ENCODE results near the gene NUAK2. TPM values are rescaled to one million over a fixed set of nuclear protein-coding genes. Genes with fewer than 3 reads are reported as not detected.
"Not testable (repeated sequence)": the region's sequence is repeated elsewhere in the genome, so short reads cannot be mapped to it uniquely, and the experiment has no call there.

The NUAK2 gene
- total RNA-seq, 2 donors from 2014 or later, result 0.78 to 1.5 TPM

DNA sequence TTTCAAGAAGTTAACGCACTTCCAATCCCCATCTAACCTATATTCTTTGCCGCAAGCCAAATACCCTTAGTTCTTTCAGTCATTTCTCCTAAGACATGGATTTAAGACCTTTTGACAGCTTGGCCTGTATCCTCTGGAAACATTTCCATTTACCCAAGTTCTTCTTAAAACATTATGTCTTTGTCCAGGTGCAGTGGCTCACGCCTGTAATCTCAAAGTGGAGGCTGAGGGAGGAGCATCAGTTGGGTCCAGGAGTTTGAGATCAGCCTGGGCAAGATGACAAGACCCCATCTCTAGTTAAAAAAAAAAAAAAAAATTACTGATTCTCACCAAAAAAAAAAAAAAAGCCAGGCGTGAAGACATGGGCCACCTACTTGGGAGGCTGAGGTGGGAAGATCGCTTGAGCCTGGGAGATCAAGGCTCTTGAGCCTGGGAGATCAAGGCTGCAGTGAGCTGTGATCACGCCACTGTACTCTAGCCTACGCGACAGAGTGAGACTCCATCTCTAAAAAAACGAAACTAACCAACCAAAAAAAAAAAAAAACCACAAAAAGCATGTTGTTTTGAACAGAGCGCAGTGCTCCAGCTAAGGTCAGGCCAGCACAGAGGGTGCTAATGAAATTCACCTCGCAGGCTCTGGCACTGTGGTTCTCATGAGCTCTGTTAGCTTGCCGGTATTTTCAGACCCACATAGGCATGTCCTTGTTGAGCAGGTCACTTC, 36.0 kb downstream of the NUAK2 start:
- no peaks in the 10 kb centered on the region for H3K9me3 ChIP-seq
- H3K36me3 ChIP-seq, result no peaks in the 10 kb centered on the region
- no peak overlapping the region for H3K27ac ChIP-seq
- ATAC-seq (ENCODE audit: insufficient number of reproducible peaks, low FRiP score, low read depth) (no peak), DNase-seq (ENCODE audit: low spot score) (no peak)
- no peaks in the 10 kb centered on the region for H3K27me3 ChIP-seq (replicated peaks; ENCODE audit: insufficient read depth)
- H3K4me1 ChIP-seq (ENCODE audit: control insufficient read depth in 1 of 2, low read depth in 2 of 2), result peaks cover 2 to 6% of the 10 kb centered on the region in 2 donors
- no peak overlapping the region for H3K4me3 ChIP-seq
- TF ChIP-seq CTCF (IDR thresholded peaks at IDR 0.05), result no peak

DNA sequence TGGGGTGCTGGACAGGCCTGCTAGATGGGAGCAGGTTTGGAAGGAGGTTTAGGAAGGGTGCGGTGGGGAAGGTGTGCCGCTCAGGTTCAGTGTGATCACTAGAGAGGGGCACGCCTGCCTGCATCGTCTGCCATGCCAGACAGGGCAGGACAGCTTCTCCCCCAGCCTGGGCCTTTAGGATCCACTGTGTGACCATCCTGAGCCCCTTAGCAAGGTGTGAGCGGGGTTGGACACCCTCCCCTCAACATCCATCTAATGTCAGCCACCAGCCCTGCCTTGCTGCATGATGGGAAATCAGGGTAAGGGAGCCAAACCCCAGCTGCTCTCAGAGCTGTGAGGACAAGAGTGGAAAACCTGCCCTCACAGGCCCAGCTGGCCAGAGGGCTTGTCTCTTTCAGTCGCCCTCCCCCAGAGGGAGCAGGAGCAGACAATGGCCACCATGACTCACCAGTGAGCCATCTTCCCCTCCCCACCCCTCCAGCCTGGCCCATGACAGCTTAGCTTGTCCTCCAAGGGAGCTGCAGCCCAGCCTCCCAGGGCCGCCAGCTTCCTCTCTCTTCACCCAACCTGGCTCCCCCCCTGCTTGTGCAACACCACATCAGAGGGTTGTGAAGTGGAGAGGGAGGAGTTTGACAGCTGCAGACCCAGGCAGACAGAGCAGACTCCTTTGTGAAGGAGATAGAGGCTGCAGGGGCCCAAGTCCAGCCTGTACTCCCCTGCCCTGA, 37.0 kb downstream of the NUAK2 start:
- H3K36me3 ChIP-seq, result no peaks in the 10 kb centered on the region
- H3K9me3 ChIP-seq, result no peaks in the 10 kb centered on the region
- no peak overlapping the region for H3K27ac ChIP-seq
- no peak overlapping the region for H3K4me3 ChIP-seq
- no peaks in the 10 kb centered on the region for H3K27me3 ChIP-seq (replicated peaks; ENCODE audit: insufficient read depth)
- no peak for ATAC-seq (ENCODE audit: insufficient number of reproducible peaks, low FRiP score, low read depth)
- DNase-seq (ENCODE audit: low spot score), result peak; percentile 47
- peaks cover 2 to 6% of the 10 kb centered on the region in 2 donors for H3K4me1 ChIP-seq (ENCODE audit: control insufficient read depth in 1 of 2, low read depth in 2 of 2)
- TF ChIP-seq CTCF (IDR thresholded peaks at IDR 0.05), result no peak

- no peak overlapping the region for H3K4me3 ChIP-seq
- no peak overlapping the region for H3K27ac ChIP-seq
- TF ChIP-seq CTCF (IDR thresholded peaks at IDR 0.05), result no peak
- peaks cover 2 to 6% of the 10 kb centered on the region in 2 donors for H3K4me1 ChIP-seq (ENCODE audit: control insufficient read depth in 1 of 2, low read depth in 2 of 2)
- H3K36me3 ChIP-seq, result no peaks in the 10 kb centered on the region
- ATAC-seq (ENCODE audit: insufficient number of reproducible peaks, low FRiP score, low read depth) (no peak), DNase-seq (ENCODE audit: low spot score) (no peak)
- H3K27me3 ChIP-seq (replicated peaks; ENCODE audit: insufficient read depth), result no peaks in the 10 kb centered on the region
- no peaks in the 10 kb centered on the region for H3K9me3 ChIP-seq
Observed at GRCh38 chr1:205283270-205284147, 38.0 kb downstream of the NUAK2 start.

DNA sequence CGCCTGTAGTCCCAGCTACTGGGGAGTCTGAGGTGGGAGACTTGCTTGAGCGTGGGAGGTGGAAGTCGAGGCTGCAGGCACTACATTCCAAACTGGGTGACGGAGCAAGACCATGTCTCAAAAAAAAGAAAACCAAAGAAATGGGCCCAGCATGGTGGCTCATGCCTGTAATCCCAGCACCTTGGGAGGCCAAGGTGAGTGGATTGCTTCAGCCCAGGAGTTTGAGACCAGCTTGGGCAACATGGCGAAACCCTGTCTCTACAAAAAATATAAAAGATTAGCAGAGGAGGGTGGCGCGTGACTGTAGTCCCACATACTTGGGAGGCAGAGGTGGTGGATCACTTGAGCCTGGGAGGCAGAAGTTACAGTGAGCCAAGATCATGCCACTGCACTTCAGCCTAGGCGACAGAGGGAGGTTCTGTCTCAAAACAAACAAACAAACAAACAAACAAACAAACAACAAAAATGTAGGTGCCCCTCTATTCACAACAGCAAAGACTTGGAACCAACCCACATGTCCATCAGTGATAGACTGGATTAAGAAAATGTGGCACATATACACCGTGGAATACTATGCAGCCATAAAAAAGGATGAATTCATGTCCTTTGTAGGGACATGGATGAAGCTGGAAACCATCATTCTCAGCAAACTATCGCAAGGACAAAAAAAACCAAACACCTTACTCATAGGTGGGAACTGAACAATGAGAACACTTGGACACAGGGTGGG, 40.7 kb downstream of the NUAK2 start:
- not testable (repeated sequence) for ATAC-seq (ENCODE audit: insufficient number of reproducible peaks, low FRiP score, low read depth); H3K36me3 ChIP-seq; H3K27me3 ChIP-seq (replicated peaks; ENCODE audit: insufficient read depth); H3K9me3 ChIP-seq; H3K27ac ChIP-seq; H3K4me3 ChIP-seq; DNase-seq (ENCODE audit: low spot score); H3K4me1 ChIP-seq (ENCODE audit: control insufficient read depth in 1 of 2, low read depth in 2 of 2)

- no peaks in the 10 kb centered on the region for H3K27me3 ChIP-seq (replicated peaks; ENCODE audit: insufficient read depth)
- ATAC-seq (ENCODE audit: insufficient number of reproducible peaks, low FRiP score, low read depth), result no peak
- peaks cover 0 to 2% of the 10 kb centered on the region in 2 donors for H3K4me1 ChIP-seq (ENCODE audit: control insufficient read depth in 1 of 2, low read depth in 2 of 2)
- H3K27ac ChIP-seq, result no peak overlapping the region
- TF ChIP-seq CTCF (IDR thresholded peaks at IDR 0.05), result no peak
- DNase-seq (ENCODE audit: low spot score), result no peak
- no peaks in the 10 kb centered on the region for H3K36me3 ChIP-seq
- no peaks in the 10 kb centered on the region for H3K9me3 ChIP-seq
- no peak overlapping the region for H3K4me3 ChIP-seq
Observed at GRCh38 chr1:205279986-205280385, 41.6 kb downstream of the NUAK2 start.

Data from thoracic aorta (tissue), 2 donors.